Dendritic cell treated with granulocyte-macrophage colony-stimulating factor and Interleukin-4, amounts not matched to agents 40 ng/mL and 50 ng/mL, for 4 days (primary cell): ENCODE measurements around the gene CTAGE6.
"Not testable (repeated sequence)": the region's sequence is repeated elsewhere in the genome, so short reads cannot be mapped to it uniquely, and the experiment has no call there.

Source experiments
- H3K27ac Mint-ChIP-seq: one replicate; pipeline ENCODE4 v1.8.0; 2022; ENCODE audit warnings: mild to moderate bottlenecking, mixed read lengths
- H3K27me3 Mint-ChIP-seq: one replicate; pipeline ENCODE4 v1.8.0; 2022; ENCODE audit warnings: mild to moderate bottlenecking, mixed read lengths
- H3K36me3 Mint-ChIP-seq: one replicate; pipeline ENCODE4 v1.8.0; 2022; ENCODE audit warnings: low read depth, mixed read lengths
- H3K4me1 Mint-ChIP-seq: one replicate; pipeline ENCODE4 v1.8.0; 2022; ENCODE audit warnings: low read depth, mixed read lengths
- H3K4me3 Mint-ChIP-seq: one replicate; pipeline ENCODE4 v1.8.0; 2022; ENCODE audit warnings: mild to moderate bottlenecking, moderate library complexity, mixed read lengths
- H3K9me3 Mint-ChIP-seq: one replicate; pipeline ENCODE4 v1.8.0; 2022; ENCODE audit warnings: mixed read lengths
- intact Hi-C: fragments of 100-400 bp; cut with micrococcal nuclease; formaldehyde crosslinking; loops from one replicate; pipeline ENCODE4 v1.15.0; 2022

Gene CTAGE6

GRCh38 chr7:143737037-143737819 lies 20.3 kb downstream of the CTAGE6 start:
- intact Hi-C loops, H3K4me1 Mint-ChIP-seq: not testable (repeated sequence)

GRCh38 chr7:143735962-143736361 lies 21.5 kb downstream of the CTAGE6 start:
- Mint-ChIP-seq H3K4me3 (no peak overlapping the region), H3K4me1 (no peaks in the 10 kb centered on the region), H3K27ac (no peak overlapping the region), H3K27me3 (no peaks in the 10 kb centered on the region), H3K36me3 (no peaks in the 10 kb centered on the region), H3K9me3 (no peaks in the 10 kb centered on the region)
- intact Hi-C loops: no loop called here

More at GRCh38 chr7:143737037-143737819, 20.3 kb downstream of the CTAGE6 start:
- H3K27ac Mint-ChIP-seq, H3K36me3 Mint-ChIP-seq, H3K4me3 Mint-ChIP-seq, H3K27me3 Mint-ChIP-seq, H3K9me3 Mint-ChIP-seq: not testable (repeated sequence)

DNA sequence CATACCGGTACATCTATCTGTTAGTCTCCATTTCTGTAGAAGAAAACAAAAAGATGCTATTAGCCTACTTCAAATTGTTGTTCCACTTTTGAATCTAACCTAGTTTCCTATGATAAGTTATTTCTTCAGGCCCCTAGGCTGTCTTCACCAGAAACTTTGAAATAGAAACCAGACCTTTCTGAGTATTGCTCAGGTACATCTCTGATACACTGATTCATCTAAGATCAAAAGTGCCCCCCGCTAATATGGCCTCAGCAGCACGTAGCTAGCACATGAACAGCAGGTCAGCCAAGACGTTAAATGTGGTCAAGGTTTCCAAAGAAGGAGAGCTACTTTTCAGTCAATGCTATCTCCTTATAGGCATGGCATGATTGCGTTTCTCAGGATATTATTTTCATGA lies 23.6 kb downstream of the CTAGE6 start:
- Mint-ChIP-seq H3K27ac (no peak overlapping the region), H3K4me3 (no peak overlapping the region), H3K9me3 (no peaks in the 10 kb centered on the region), H3K4me1 (no peaks in the 10 kb centered on the region), H3K36me3 (no peaks in the 10 kb centered on the region), H3K27me3 (no peaks in the 10 kb centered on the region)
- intact Hi-C loops: no loop called here

- Mint-ChIP-seq H3K4me3 (no peak overlapping the region), H3K4me1 (no peaks in the 10 kb centered on the region), H3K27me3 (no peaks in the 10 kb centered on the region), H3K9me3 (no peaks in the 10 kb centered on the region), H3K27ac (no peak overlapping the region), H3K36me3 (no peaks in the 10 kb centered on the region)
- intact Hi-C loops: no loop called here
Measured at GRCh38 chr7:143728333-143728862, 29.1 kb downstream of the CTAGE6 start.

DNA sequence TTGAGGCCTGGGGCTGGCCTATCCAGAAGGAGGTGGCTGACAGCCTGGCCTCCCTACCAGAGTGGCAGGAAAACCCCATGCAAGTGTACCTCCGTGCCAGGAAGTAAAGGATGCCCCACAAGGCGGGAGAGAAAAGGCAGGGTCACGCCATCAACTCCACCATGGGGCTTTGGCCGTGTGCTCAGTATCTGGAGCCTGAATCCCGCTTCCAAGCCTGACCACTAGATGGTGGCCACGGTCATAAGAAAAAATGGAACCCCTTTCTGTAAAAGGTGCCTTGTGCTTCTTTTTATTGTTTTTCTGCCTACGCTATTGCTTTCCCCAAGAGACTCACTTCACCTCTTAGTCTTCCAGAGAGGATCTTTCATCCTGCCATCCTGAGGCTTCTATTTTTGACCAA lies 29.9 kb downstream of the CTAGE6 start:
- H3K4me3 Mint-ChIP-seq, H3K27ac Mint-ChIP-seq, H3K27me3 Mint-ChIP-seq, intact Hi-C loops, H3K36me3 Mint-ChIP-seq, H3K9me3 Mint-ChIP-seq, H3K4me1 Mint-ChIP-seq: not testable (repeated sequence)

DNA sequence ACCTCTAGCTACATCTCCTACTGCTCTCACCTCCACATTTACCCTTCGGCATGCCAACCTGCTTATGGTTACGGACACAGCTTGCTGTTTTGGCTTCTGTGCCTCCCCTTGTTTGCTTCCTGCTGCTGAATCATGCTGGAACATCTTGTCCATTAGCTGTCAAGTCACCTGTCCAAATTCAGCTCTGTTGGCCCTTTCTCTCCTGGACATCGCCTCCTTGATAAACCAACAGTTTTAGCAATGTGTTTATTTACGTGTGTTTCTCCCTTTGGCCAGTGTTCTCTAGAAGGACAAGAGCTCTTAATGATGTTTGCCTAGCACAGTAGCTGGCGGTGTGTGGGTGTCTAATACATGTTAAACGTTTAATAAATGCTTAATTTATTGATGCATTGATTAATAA lies 31.4 kb downstream of the CTAGE6 start:
- H3K4me3 Mint-ChIP-seq, H3K9me3 Mint-ChIP-seq, H3K4me1 Mint-ChIP-seq, H3K27ac Mint-ChIP-seq, H3K36me3 Mint-ChIP-seq, intact Hi-C loops, H3K27me3 Mint-ChIP-seq: not testable (repeated sequence)

- intact Hi-C loops, H3K27ac Mint-ChIP-seq, H3K36me3 Mint-ChIP-seq, H3K4me3 Mint-ChIP-seq, H3K27me3 Mint-ChIP-seq, H3K4me1 Mint-ChIP-seq, H3K9me3 Mint-ChIP-seq: not testable (repeated sequence)
Measured at GRCh38 chr7:143720335-143720734, 37.2 kb downstream of the CTAGE6 start.

DNA sequence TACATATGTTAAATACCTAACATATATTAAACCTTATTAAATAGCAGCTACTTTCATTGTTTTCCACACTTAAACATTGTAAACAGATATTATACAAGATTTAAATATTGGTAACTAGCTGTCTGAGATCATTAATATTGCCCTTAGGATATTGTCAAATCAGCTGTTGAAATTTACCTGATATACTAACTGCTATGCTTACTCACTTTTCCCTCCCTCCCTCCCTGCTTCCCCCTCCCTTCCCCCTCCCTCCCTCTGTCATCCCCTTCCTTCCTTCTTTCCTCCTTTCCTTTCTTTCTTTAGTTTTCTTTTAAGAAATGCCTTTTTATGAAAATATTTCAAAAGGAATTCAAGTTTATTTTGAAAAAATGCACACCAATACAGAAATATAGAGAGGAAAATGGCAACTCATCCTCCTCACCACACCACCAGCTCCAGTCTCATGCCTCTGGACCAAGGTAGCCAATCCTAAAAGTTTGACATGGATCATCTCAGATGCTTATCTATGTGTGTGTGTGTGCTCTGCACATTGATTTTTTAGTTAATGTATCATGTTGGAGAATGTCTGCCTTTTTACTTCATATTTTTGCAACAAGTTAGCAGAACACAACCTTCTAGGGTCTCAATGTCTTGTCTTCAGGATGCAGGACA lies 41.8 kb downstream of the CTAGE6 start:
- H3K9me3 Mint-ChIP-seq, H3K4me3 Mint-ChIP-seq, H3K27me3 Mint-ChIP-seq, H3K4me1 Mint-ChIP-seq, intact Hi-C loops, H3K27ac Mint-ChIP-seq, H3K36me3 Mint-ChIP-seq: not testable (repeated sequence)

DNA sequence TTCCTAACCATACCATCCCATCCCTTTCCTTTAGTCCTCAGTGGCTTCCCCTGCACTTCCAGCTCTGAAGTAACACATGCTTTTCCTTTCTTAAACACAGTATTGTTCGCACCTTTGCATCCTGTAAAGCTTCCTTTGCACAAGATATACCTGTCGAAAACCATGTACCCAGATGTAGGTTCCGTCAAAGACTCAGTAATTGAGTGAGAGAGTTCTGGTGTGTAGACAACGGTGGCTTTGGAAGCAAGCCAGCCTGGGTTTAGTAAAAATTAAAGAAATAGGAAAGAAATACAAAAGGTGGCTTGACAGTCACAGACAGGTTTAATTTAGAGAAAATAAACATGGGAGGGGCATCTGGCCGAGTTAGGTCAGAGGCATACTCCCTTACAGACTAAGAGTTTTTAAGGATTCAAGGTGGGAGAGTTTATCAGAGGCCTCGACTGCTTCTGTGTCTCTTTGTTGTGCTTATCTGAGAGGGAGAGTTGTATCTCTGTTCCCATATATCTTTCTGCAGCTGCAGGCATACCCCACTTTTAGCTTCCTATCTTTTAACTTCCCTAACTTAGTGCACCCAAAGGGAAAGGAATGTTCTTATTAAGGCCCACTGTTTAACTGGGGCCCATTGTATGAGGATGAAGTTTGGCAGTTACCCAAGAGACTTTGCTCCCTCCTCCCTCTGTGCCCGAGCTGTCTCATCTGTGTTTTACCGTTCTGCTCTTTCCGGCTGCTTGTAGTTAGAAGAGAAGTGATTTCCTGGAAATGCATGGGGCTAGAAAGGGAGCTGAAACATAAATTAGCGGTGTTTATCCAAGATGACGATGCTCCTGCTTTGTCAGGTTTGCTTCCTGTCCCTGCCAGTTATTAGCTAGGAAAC lies 42.7 kb downstream of the CTAGE6 start:
- H3K9me3 Mint-ChIP-seq, H3K4me3 Mint-ChIP-seq, H3K27ac Mint-ChIP-seq, H3K4me1 Mint-ChIP-seq, H3K36me3 Mint-ChIP-seq, intact Hi-C loops, H3K27me3 Mint-ChIP-seq: not testable (repeated sequence)

- H3K27me3 Mint-ChIP-seq, H3K27ac Mint-ChIP-seq, intact Hi-C loops, H3K9me3 Mint-ChIP-seq, H3K4me3 Mint-ChIP-seq, H3K4me1 Mint-ChIP-seq, H3K36me3 Mint-ChIP-seq: not testable (repeated sequence)
Measured at GRCh38 chr7:143712381-143712780, 45.1 kb downstream of the CTAGE6 start.

DNA sequence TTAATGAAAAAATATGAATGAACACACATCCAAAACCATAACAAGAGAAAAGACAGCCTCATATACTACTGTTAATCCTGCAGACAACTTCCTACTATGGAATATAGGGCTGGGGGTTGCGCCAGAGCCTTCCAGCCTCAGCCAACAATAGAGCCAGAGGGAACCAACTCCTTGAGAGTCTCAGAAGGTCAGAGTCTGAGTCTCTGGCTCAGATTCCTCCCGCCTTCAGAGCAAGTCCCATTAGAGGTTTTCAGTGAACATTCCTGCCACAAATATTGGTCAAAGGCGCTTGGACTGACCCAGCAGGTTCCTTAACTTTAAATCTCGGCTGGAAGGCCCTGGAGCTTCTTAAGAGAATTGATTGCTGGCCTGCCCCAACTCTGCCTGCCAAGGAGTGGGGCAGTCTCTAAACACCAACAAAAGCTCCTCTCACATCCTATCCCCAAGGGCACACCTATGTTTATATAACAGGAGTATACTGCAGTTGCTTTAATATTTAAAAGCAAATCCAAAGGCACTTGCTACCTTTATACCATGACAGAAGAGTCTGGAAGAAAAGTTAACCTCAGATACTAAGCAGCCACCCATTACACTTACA lies 45.7 kb downstream of the CTAGE6 start:
- H3K9me3 Mint-ChIP-seq, H3K27me3 Mint-ChIP-seq, H3K4me3 Mint-ChIP-seq, intact Hi-C loops, H3K4me1 Mint-ChIP-seq, H3K27ac Mint-ChIP-seq, H3K36me3 Mint-ChIP-seq: not testable (repeated sequence)

- H3K9me3 Mint-ChIP-seq, H3K27me3 Mint-ChIP-seq, H3K27ac Mint-ChIP-seq, intact Hi-C loops, H3K4me1 Mint-ChIP-seq, H3K4me3 Mint-ChIP-seq, H3K36me3 Mint-ChIP-seq: not testable (repeated sequence)
Measured at GRCh38 chr7:143709895-143710294, 47.6 kb downstream of the CTAGE6 start.
